Breast epithelium (tissue), 4 donors: Measurements from ENCODE around the gene PHOX2B. TPM values are rescaled to one million over a fixed set of nuclear protein-coding genes. Genes with fewer than 3 reads are reported as not detected.

Experiments used
- DNase-seq, 2 donors: peaks; one replicate each; pipeline ENCODE4 v3.0.0-alpha.2; 2019; ENCODE audit warnings: low spot score in 2 of 2
- H3K27ac ChIP-seq, 2 donors: fragments of 200-600 bp; sonication (generic) in 1 of 2; one replicate each; pipeline ENCODE4 v1.5.1; 2016 to 2019; ENCODE audit warnings: mild to moderate bottlenecking in 1 of 2
- H3K27me3 ChIP-seq, 2 donors: fragments of 200-600 bp; sonication (generic) in 1 of 2; one replicate each; pipeline versions ENCODE4 v1.5.1 to v1.6.0; 2017 to 2019; ENCODE audit warnings: control low read depth in 1 of 2, mild to moderate bottlenecking in 1 of 2
- H3K36me3 ChIP-seq: fragments of 200-600 bp; one replicate; pipeline ENCODE4 v1.5.1; 2019
- H3K4me1 ChIP-seq, 2 donors: fragments of 200-600 bp; sonication (generic); one replicate each; pipeline ENCODE4 v1.5.1; 2016 to 2019; ENCODE audit warnings: control low read depth in 1 of 2
- H3K4me3 ChIP-seq, 3 donors: fragments of 200-600 bp; sonication (generic); 1 replicate in 2 of 3; 2 replicates in 1 of 3; pipeline ENCODE4 v1.5.1; 2016 to 2019; ENCODE audit warnings: mild to moderate bottlenecking in 3 of 3, moderate library complexity in 2 of 3
- H3K9me3 ChIP-seq, 2 donors: fragments of 200-600 bp; sonication (generic) in 1 of 2; one replicate each; pipeline ENCODE4 v1.5.1; 2016 to 2019; ENCODE audit warnings: control low read depth in 1 of 2
- CTCF ChIP-seq, 3 donors: fragments of 450-650 bp; IDR thresholded peaks; one replicate each; pipeline ENCODE4 v1.5.1; 2016 to 2017; ENCODE audit warnings: antibody characterized with exemption in 3 of 3, mild to moderate bottlenecking in 3 of 3, moderate library complexity in 3 of 3
- POLR2A ChIP-seq: fragments of 450-650 bp; IDR thresholded peaks from one replicate; pipeline ENCODE4 v1.6.1; 2016; ENCODE audit warnings: antibody characterized with exemption, mild to moderate bottlenecking, moderate library complexity
- POLR2AphosphoS5 ChIP-seq, 3 donors: sonication (generic); formaldehyde crosslinking; IDR thresholded peaks; one replicate each; pipeline ENCODE4 v1.6.1; 2017; ENCODE audit warnings: antibody characterized with exemption in 3 of 3
- intact Hi-C: fragments of 100-400 bp; cut with DNase I; formaldehyde crosslinking; loops from one replicate; pipeline ENCODE4 v1.15.1; 2023; ENCODE audit warnings: low total_unique reads
- total RNA-seq, 3 donors: library from RNA; depleted of rRNA; stranded (reverse); fragments of >200 nt; gene quantifications; one replicate each; pipeline ENCODE4 v1.1.0, GENCODE V29; 2016

PHOX2B gene
- total RNA-seq, 3 donors from 2014 or later: not detected

- no peak overlapping the region for H3K27ac ChIP-seq
- H3K36me3 ChIP-seq: no peaks in the 10 kb centered on the region
- no peak overlapping the region for H3K4me3 ChIP-seq
- H3K4me1 ChIP-seq: no peaks in the 10 kb centered on the region
- peaks cover 0 to 7% of the 10 kb centered on the region in 2 donors for H3K27me3 ChIP-seq
- DNase-seq: no peak
- intact Hi-C loops: no loop called here
- TF ChIP-seq POLR2A: no peak
- TF ChIP-seq POLR2AphosphoS5 (IDR thresholded peaks at IDR 0.05): no peak
- no peak for TF ChIP-seq CTCF (IDR thresholded peaks at IDR 0.05)
- H3K9me3 ChIP-seq: no peaks in the 10 kb centered on the region
These were observed 46.5 kb downstream of the PHOX2B start for GRCh38 chr4:41701983-41702382.

GRCh38 chr4:41696763-41697162, 51.8 kb downstream of the PHOX2B start:
- TF ChIP-seq POLR2A: no peak
- no peak for TF ChIP-seq POLR2AphosphoS5 (IDR thresholded peaks at IDR 0.05)
- TF ChIP-seq CTCF (IDR thresholded peaks at IDR 0.05): no peak
- Histone ChIP-seq H3K27me3 (no peaks in the 10 kb centered on the region), H3K4me3 (no peak overlapping the region), H3K36me3 (no peaks in the 10 kb centered on the region), H3K4me1 (no peaks in the 10 kb centered on the region), H3K9me3 (no peaks in the 10 kb centered on the region), H3K27ac (no peak overlapping the region)
- no peak for DNase-seq
- intact Hi-C loops: no loop called here

- intact Hi-C loops: no loop called here
- Histone ChIP-seq H3K27ac (no peak overlapping the region), H3K27me3 (no peaks in the 10 kb centered on the region), H3K9me3 (no peaks in the 10 kb centered on the region), H3K36me3 (no peaks in the 10 kb centered on the region), H3K4me3 (no peak overlapping the region), H3K4me1 (no peaks in the 10 kb centered on the region)
- TF ChIP-seq POLR2AphosphoS5 (IDR thresholded peaks at IDR 0.05): no peak
- TF ChIP-seq CTCF (IDR thresholded peaks at IDR 0.05): no peak
- no peak for TF ChIP-seq POLR2A
- DNase-seq: no peak
These were observed 52.4 kb downstream of the PHOX2B start for GRCh38 chr4:41696131-41696530.

Other genes with a start within 250 kb of the PHOX2B start
- gene LIMCH1, start 210.6 kb downstream of the PHOX2B start, total RNA-seq: 10 to 100 TPM; 34.6 to 72.2 (median 71.8) TPM
- 10 to 100 TPM; 35.7 to 52.7 (median 42.0) TPM for gene TMEM33, start 186.7 kb upstream of the PHOX2B start, total RNA-seq
- under 1 TPM; 0.29 to 0.48 (median 0.33) TPM for gene DCAF4L1, start 233.0 kb upstream of the PHOX2B start, total RNA-seq
- gene SLC30A9, start 241.8 kb upstream of the PHOX2B start, total RNA-seq: 10 to 100 TPM; 36.6 to 59.9 (median 37.4) TPM